Spinal cord (tissue), 10 donors: ENCODE data around the gene ITM2C. TPM values are rescaled to one million over a fixed set of nuclear protein-coding genes. Genes with fewer than 3 reads are reported as not detected.

Experiments used
- DNase-seq, 6 donors: peaks; one replicate each; pipeline versions ENCODE4 v3.0.0 to v3.0.0-alpha.2; 2013 to 2015; ENCODE audit warnings: low spot score in 6 of 6, low read depth in 4 of 6
- H3K27ac ChIP-seq: one replicate; pipeline ENCODE4 v1.5.1; 2013; ENCODE audit warnings: low read depth, low read length, control low read depth
- H3K27me3 ChIP-seq: one replicate; pipeline ENCODE4 v1.6.1; 2013; ENCODE audit warnings: low read length; ENCODE audit not compliant: control insufficient read depth, insufficient read depth
- H3K36me3 ChIP-seq: one replicate; pipeline ENCODE4 v1.6.1; 2013; ENCODE audit warnings: low read length; ENCODE audit not compliant: control insufficient read depth, insufficient read depth
- H3K4me1 ChIP-seq: one replicate; pipeline ENCODE4 v1.6.1; 2013; ENCODE audit warnings: low read length; ENCODE audit not compliant: control insufficient read depth, insufficient read depth
- H3K4me3 ChIP-seq: one replicate; pipeline ENCODE4 v1.5.1; 2013; ENCODE audit warnings: low read depth, low read length, control low read depth
- H3K9me3 ChIP-seq: one replicate; pipeline ENCODE4 v1.6.1; 2013; ENCODE audit warnings: low read length; ENCODE audit not compliant: control insufficient read depth, insufficient read depth
- WGBS: methylation state at CpG from one replicate; pipeline ENCODE4 v1.1.5; 2013; ENCODE audit warnings: missing lambda C conversion rate; ENCODE audit not compliant: insufficient coverage; 5-methylcytosine and 5-hydroxymethylcytosine counted together
- polyA plus RNA-seq, 2 donors: library from polyadenylated mRNA; unstranded; fragments of 120-200 nt; gene quantifications; one replicate each; pipeline ENCODE4 v1.2.1, GENCODE V29; 2013; ENCODE audit not compliant: insufficient read length in 2 of 2
- total RNA-seq, 2 donors: library from RNA; depleted of rRNA in 1 of 2; stranded (reverse); fragments of 120-200 nt in 1 of 2; fragments of >200 nt in 1 of 2; gene quantifications; one replicate each; pipeline versions ENCODE4 v1.2.3 to v1.2.4, GENCODE V29; 2013 to 2014
- donor health status: healthy.

The ITM2C gene
- total and polyA plus RNA-seq, 4 donors = 270 to 657 (median 525) TPM

- H3K27me3 ChIP-seq = no peaks in the 10 kb centered on the region
- no peak for DNase-seq
- H3K4me3 ChIP-seq = no peak overlapping the region
- 83% methylated on average over 16 of the region's 19 CpGs for WGBS
- H3K36me3 ChIP-seq = no peaks in the 10 kb centered on the region
- no peaks in the 10 kb centered on the region for H3K9me3 ChIP-seq
- peaks cover 83% of the 10 kb centered on the region for H3K4me1 ChIP-seq
- H3K27ac ChIP-seq = no peak overlapping the region
Observed at GRCh38 chr2:230896346-230897115, 31.8 kb downstream of the ITM2C start.

DNA sequence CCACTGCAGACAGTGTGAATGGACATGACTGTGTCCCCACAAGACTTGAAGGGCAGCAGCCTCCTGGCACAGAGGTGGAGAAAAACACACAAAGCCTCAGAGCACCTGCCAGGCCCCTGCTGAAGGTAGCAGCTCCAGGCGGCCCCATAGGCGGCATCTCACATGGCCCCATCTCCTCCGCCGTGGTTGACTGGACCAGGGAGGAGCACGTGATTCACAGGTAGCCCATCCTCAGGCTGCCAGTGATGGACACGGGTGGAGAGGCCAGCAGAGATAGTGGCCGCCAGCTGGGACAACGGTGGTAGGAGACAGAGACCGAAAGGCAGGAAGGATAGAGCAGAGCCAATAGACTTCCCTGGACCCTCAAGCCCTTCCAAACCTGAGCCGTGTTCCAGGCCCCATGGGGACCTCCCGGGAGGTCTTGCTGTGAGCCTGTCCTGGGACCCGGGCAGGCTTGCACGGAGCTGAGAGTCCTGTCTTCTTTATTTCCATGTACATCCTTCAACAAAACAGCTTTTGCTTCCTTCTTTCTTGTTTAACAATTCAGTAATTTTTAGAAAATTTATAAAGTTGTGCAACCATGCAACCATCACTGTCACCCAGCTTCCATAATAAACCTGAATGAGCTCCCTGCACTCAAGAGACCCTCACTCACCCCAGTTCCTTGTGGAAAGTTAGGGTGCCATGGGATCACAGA, 33.4 kb downstream of the ITM2C start:
- Histone ChIP-seq H3K36me3 (no peaks in the 10 kb centered on the region), H3K4me3 (no peak overlapping the region), H3K4me1 (peaks cover 74% of the 10 kb centered on the region), H3K27ac (peak overlapping the region; percentile 88), H3K9me3 (no peaks in the 10 kb centered on the region), H3K27me3 (no peaks in the 10 kb centered on the region)
- WGBS = 95% methylated on average over 12 of the region's 13 CpGs
- no peak for DNase-seq

DNA sequence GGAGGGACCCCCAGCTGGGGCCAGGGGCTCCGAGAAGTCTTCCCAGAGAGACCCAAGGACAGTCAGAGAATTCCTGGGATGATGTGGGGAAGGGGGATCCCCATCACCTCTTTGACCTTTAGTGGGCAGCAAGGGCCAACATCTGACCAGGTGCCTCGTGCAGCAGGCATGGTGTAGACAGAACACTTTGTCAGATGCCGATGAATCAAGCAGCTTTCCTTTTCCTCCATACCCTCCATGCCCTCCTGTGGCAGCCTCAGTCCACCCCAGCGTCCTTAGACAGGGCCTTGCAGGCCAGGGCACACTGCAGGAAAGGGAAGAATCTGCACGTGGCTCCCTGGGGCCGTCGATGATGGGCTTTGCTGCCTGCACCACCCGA, 34.0 kb downstream of the ITM2C start:
- no peaks in the 10 kb centered on the region for H3K27me3 ChIP-seq
- no peak for DNase-seq
- WGBS = 35% methylated on average over 4 of the region's 8 CpGs
- peaks cover 68% of the 10 kb centered on the region for H3K4me1 ChIP-seq
- no peaks in the 10 kb centered on the region for H3K9me3 ChIP-seq
- no peak overlapping the region for H3K4me3 ChIP-seq
- H3K36me3 ChIP-seq = no peaks in the 10 kb centered on the region
- peak overlapping the region; percentile 88 for H3K27ac ChIP-seq

DNA sequence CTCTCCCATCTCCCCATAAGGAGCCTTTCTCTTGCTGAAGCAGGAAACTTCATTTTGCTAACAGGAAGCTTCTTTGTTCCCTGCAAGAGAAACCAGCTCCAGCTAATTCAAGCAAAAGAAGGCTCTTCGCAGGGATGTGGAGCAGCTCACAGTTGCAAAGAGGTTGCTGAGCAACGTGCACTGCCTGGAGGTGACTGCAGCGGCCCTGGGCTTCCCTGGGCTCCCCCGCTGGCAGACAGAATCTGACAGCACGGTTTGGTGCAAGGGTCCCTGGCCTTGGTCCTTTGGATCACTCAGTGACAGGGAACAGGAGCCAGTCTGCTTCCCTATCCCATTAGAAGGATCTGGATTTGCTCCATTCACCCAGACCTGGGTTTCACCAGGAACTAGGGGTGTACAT, 34.5 kb downstream of the ITM2C start:
- Histone ChIP-seq H3K4me3 (no peak overlapping the region), H3K36me3 (no peaks in the 10 kb centered on the region), H3K4me1 (peaks cover 62% of the 10 kb centered on the region), H3K27ac (peak overlapping the region; percentile 88), H3K27me3 (no peaks in the 10 kb centered on the region), H3K9me3 (no peaks in the 10 kb centered on the region)
- peak in 4 of 6 donors; percentile 68 to 94 (median 80) for DNase-seq
- 1% methylated on average over 5 of the region's 5 CpGs for WGBS

DNA sequence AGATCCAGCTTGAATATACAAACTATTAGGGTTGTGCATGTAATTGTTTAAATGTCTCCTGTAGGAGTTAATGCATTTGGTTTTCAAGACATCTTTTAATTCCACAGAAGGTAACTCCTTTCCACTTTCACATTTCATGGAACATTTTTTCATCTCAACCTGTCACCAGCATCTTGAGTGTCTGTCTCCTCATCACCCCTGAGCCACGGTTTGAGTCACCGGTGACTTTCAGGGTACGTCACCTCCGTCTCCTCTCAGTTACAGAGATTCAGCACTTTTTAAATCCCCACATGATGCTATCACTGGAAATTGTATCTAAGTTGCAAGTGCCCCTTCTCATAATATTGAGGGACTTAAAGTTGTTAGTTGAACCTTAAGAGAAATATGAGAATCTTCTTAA, 35.0 kb downstream of the ITM2C start:
- peaks cover 57% of the 10 kb centered on the region for H3K4me1 ChIP-seq
- no peak for DNase-seq
- peak overlapping the region; percentile 88 for H3K27ac ChIP-seq

GRCh38 chr2:230900336-230900995, 35.7 kb downstream of the ITM2C start:
- H3K4me3 ChIP-seq = no peak overlapping the region
- peaks cover 51% of the 10 kb centered on the region for H3K4me1 ChIP-seq
- no peaks in the 10 kb centered on the region for H3K27me3 ChIP-seq
- whole genome bisulfite sequencing = 80% methylated on average over 10 of the region's 10 CpGs
- DNase-seq = no peak
- H3K27ac ChIP-seq = no peak overlapping the region
- no peaks in the 10 kb centered on the region for H3K9me3 ChIP-seq
- no peaks in the 10 kb centered on the region for H3K36me3 ChIP-seq

More for the DNA sequence above, 35.0 kb downstream of the ITM2C start:
- H3K36me3 ChIP-seq = no peaks in the 10 kb centered on the region
- WGBS = 89% methylated on average over 2 of the region's 4 CpGs
- no peak overlapping the region for H3K4me3 ChIP-seq
- no peaks in the 10 kb centered on the region for H3K9me3 ChIP-seq
- H3K27me3 ChIP-seq = no peaks in the 10 kb centered on the region

DNA sequence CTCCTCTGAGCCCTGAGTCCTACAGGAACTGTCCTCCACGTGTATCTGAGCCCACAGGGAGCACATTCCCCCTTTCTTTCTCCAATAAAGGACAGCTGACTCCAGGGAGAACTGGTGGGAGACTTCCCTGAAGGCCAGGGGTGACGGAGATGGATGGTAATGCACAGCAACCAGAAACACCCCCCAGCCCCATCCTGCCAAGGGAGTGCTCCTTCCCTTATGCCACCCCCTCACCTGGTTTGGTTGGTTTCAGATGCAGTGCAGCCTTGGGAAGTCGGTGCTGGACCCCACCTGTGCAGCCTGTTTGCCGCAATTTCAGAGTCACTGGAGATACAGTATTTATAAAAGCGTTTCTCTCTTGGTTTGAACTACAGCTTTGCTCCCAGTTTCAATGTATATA, 36.3 kb downstream of the ITM2C start:
- no peak overlapping the region for H3K27ac ChIP-seq
- H3K4me3 ChIP-seq = no peak overlapping the region
- no peaks in the 10 kb centered on the region for H3K9me3 ChIP-seq
- H3K36me3 ChIP-seq = no peaks in the 10 kb centered on the region
- no peak for DNase-seq
- H3K4me1 ChIP-seq = peaks cover 46% of the 10 kb centered on the region
- WGBS = 82% methylated on average over 4 of the region's 5 CpGs
- no peaks in the 10 kb centered on the region for H3K27me3 ChIP-seq

DNA sequence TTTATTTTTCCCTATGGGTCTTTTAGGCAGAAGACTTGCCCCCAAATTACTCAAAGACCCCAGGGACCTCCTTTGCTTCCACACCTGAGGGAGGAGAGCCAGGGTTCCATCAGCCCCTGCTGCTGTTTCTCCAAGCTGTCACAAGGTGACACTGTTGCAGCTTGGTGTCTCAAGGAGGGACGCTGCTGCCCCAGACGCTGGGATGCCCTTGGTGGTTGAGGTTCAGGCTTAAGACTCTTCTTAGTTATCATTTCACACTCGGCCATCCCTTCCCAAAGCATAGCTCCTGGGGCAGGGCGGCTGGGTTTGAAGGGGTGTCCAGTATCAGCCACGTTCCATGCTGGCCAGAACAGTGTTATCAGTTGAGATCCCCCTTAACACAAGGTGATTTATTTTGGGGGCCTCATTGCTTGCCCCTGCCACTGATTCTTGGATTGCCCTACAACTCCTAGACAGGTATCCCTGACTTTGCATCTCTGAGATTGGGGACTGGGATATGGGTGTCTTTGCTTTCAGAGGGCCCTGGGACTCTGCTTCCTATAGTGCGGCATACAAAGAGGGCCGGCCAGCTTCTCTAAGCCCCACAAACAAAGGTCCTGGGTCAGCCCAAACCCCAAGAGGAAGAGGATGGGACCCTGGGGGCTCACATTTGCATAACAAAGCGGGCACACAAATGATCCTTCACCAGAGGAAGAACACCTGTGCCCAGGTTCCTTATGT, 37.6 kb downstream of the ITM2C start:
- Histone ChIP-seq H3K4me3 (no peak overlapping the region), H3K36me3 (no peaks in the 10 kb centered on the region), H3K9me3 (no peaks in the 10 kb centered on the region), H3K4me1 (peaks cover 36% of the 10 kb centered on the region), H3K27ac (no peak overlapping the region), H3K27me3 (no peaks in the 10 kb centered on the region)
- DNase-seq = peak in 2 of 6 donors; percentile 50 to 76
- WGBS = 49% methylated on average over 4 of the region's 8 CpGs
